Transverse colon (tissue), 4 donors: ENCODE data around the gene SSTR5. TPM values are rescaled to one million over a fixed set of nuclear protein-coding genes. Genes with fewer than 3 reads are reported as not detected.

Source experiments
- DNase-seq: peaks from one replicate; pipeline ENCODE4 v3.0.0-alpha.2; 2019
- H3K27ac ChIP-seq, 4 donors: fragments of 200-600 bp; sonication (generic); 2 replicates each; pipeline ENCODE4 v1.5.1; 2016 to 2018; ENCODE audit warnings: inconsistent platforms in 4 of 4
- H3K27me3 ChIP-seq: fragments of 200-600 bp; sonication (generic); 2 replicates; pipeline ENCODE4 v1.5.1; 2017; ENCODE audit warnings: inconsistent platforms
- H3K36me3 ChIP-seq, 4 donors: fragments of 200-600 bp; sonication (generic); 2 replicates each; pipeline ENCODE4 v1.5.1; 2017 to 2019; ENCODE audit warnings: inconsistent platforms in 4 of 4
- H3K4me1 ChIP-seq, 4 donors: fragments of 200-600 bp; sonication (generic); 2 replicates each; pipeline ENCODE4 v1.5.1; 2017 to 2020; ENCODE audit warnings: inconsistent platforms in 4 of 4
- H3K4me3 ChIP-seq, 4 donors: fragments of 200-600 bp; sonication (generic); 1 replicate in 1 of 4; 2 replicates in 3 of 4; pipeline versions ENCODE4 v1.5.1 to v1.6.1; 2017 to 2019; ENCODE audit warnings: inconsistent platforms in 4 of 4
- H3K9me3 ChIP-seq, 2 donors: fragments of 200-600 bp; sonication (generic); 2 replicates each; pipeline ENCODE4 v1.5.1; 2017 to 2019; ENCODE audit warnings: inconsistent platforms in 2 of 2
- EP300 ChIP-seq: sonication (generic); formaldehyde crosslinking; IDR thresholded peaks from one replicate; pipeline ENCODE4 v1.6.1; 2017; ENCODE audit warnings: antibody characterized with exemption, low read depth
- POLR2A ChIP-seq: fragments of 450-650 bp; IDR thresholded peaks from one replicate; pipeline ENCODE4 v1.6.1; 2016; ENCODE audit warnings: antibody characterized with exemption, mild to moderate bottlenecking, moderate library complexity
- POLR2AphosphoS5 ChIP-seq, 3 donors: sonication (generic); formaldehyde crosslinking; IDR thresholded peaks; one replicate each; pipeline ENCODE4 v1.6.1; 2016; ENCODE audit warnings: antibody characterized with exemption in 3 of 3
- WGBS, 2 donors: methylation state at CpG; one replicate each; pipeline ENCODE4 v1.1.5; 2018; ENCODE audit warnings: low coverage in 1 of 2; 5-methylcytosine and 5-hydroxymethylcytosine counted together
- in situ Hi-C, 4 donors: fragments of 200-750 bp; cut with MboI; loops; one replicate each; pipeline versions ENCODE4 v1.15.0 to v1.15.1; 2017; ENCODE audit warnings: low sequenced_read_pairs in 3 of 4, low pct_ligation_motif_present in 1 of 4, low pct_unique_long_range_greater_than_20kb in 1 of 4
- intact Hi-C: fragments of 100-400 bp; cut with DNase I; formaldehyde crosslinking; loops from one replicate; pipeline ENCODE4 v1.15.1; 2023; ENCODE audit warnings: low total_unique reads
- total RNA-seq, 4 donors: library from RNA; depleted of rRNA; stranded (reverse); fragments of >200 nt; gene quantifications; one replicate each; pipeline ENCODE4 v1.1.0, GENCODE V29; 2016
- TF ChIP-seq, protein P1 (sequence below), 5 experiments: fragments of 200-600 bp in 3 of 5; fragments of 450-650 bp in 2 of 5; sonication (generic) in 3 of 5; IDR thresholded peaks; 1 replicate in 2 of 5; 2 replicates in 3 of 5; pipeline ENCODE4 v1.5.1; 2016 to 2017; ENCODE audit warnings: antibody characterized with exemption in 5 of 5, inconsistent platforms in 3 of 5, mild to moderate bottlenecking in 2 of 5, moderate library complexity in 1 of 5

The SSTR5 gene
- total RNA-seq, 4 donors from 2014 or later = not detected

- intact Hi-C loops = no loop called here
- H3K4me1 ChIP-seq = peaks cover 0 to 12% (median 10%) of the 10 kb centered on the region in 4 donors
- no peak overlapping the region for H3K27ac ChIP-seq
Measured at GRCh38 chr16:1077877-1078578, 5.5 kb downstream of the SSTR5 start.

GRCh38 chr16:1078579-1079021 is 6.1 kb downstream of the SSTR5 start:
- no peak overlapping the region for H3K27ac ChIP-seq
- no peaks in the 10 kb centered on the region for H3K36me3 ChIP-seq
- no peaks in the 10 kb centered on the region for H3K9me3 ChIP-seq
- peaks cover 91% of the 10 kb centered on the region for H3K27me3 ChIP-seq
- peaks cover 0 to 12% (median 10%) of the 10 kb centered on the region in 4 donors for H3K4me1 ChIP-seq
- 41% methylated on average over 26 of the region's 28 CpGs; no CpG with 5 or more reads in 1 of the 2 donors for WGBS, 2 donors
- peak; percentile 54 to 82 (median 55) for TF ChIP-seq POLR2AphosphoS5 (IDR thresholded peaks at IDR 0.05)
- no peak for TF ChIP-seq EP300
- TF ChIP-seq, protein P1, sequence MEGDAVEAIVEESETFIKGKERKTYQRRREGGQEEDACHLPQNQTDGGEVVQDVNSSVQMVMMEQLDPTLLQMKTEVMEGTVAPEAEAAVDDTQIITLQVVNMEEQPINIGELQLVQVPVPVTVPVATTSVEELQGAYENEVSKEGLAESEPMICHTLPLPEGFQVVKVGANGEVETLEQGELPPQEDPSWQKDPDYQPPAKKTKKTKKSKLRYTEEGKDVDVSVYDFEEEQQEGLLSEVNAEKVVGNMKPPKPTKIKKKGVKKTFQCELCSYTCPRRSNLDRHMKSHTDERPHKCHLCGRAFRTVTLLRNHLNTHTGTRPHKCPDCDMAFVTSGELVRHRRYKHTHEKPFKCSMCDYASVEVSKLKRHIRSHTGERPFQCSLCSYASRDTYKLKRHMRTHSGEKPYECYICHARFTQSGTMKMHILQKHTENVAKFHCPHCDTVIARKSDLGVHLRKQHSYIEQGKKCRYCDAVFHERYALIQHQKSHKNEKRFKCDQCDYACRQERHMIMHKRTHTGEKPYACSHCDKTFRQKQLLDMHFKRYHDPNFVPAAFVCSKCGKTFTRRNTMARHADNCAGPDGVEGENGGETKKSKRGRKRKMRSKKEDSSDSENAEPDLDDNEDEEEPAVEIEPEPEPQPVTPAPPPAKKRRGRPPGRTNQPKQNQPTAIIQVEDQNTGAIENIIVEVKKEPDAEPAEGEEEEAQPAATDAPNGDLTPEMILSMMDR (IDR thresholded peaks at IDR 0.05) = no peak
- no peak for TF ChIP-seq POLR2A
- H3K4me3 ChIP-seq = no peak overlapping the region
- in situ Hi-C loops (no loop called here), intact Hi-C loops (no loop called here)
- peak; percentile 72 for DNase-seq

More at GRCh38 chr16:1077877-1078578, 5.5 kb downstream of the SSTR5 start:
- no peak for TF ChIP-seq POLR2A
- TF ChIP-seq EP300 = no peak
- TF ChIP-seq POLR2AphosphoS5 (IDR thresholded peaks at IDR 0.05) = no peak
- TF ChIP-seq, protein P1 (IDR thresholded peaks at IDR 0.05) = no peak
- DNase-seq = no peak
- H3K9me3 ChIP-seq = no peaks in the 10 kb centered on the region
- WGBS, 2 donors = 60% methylated on average over 31 of the region's 36 CpGs; no CpG with 5 or more reads in 1 of the 2 donors
- no peaks in the 10 kb centered on the region for H3K36me3 ChIP-seq
- in situ Hi-C loops = no loop called here
- H3K4me3 ChIP-seq = no peak overlapping the region
- H3K27me3 ChIP-seq = peaks cover 91% of the 10 kb centered on the region

- H3K27me3 ChIP-seq = peaks cover 91% of the 10 kb centered on the region
- in situ Hi-C loops = no loop called here
Measured at GRCh38 chr16:1079341-1079740, 6.8 kb downstream of the SSTR5 start.

More at GRCh38 chr16:1079341-1079740, 6.8 kb downstream of the SSTR5 start:
- TF ChIP-seq POLR2A (no peak), POLR2AphosphoS5 (IDR thresholded peaks at IDR 0.05) (no peak), EP300 (no peak)
- TF ChIP-seq, protein P1 (IDR thresholded peaks at IDR 0.05) = no peak
- Histone ChIP-seq H3K9me3 (peaks cover 0 to 4% of the 10 kb centered on the region in 2 donors), H3K36me3 (no peaks in the 10 kb centered on the region), H3K4me1 (peaks cover 0 to 12% (median 10%) of the 10 kb centered on the region in 4 donors), H3K4me3 (no peak overlapping the region), H3K27ac (no peak overlapping the region)
- WGBS, 2 donors = 96% methylated on average over 28 of the region's 43 CpGs; no CpG with 5 or more reads in 1 of the 2 donors
- intact Hi-C loops = no loop called here
- DNase-seq = no peak
